GM18520 (cell line): ENCODE measurements around the gene ITGAX.
"Not testable (repeated sequence)": the region's sequence is repeated elsewhere in the genome, so short reads cannot be mapped to it uniquely, and the experiment has no call there.

Experiments
- ATAC-seq: cut with Tn5 transposase; IDR thresholded peaks from one replicate; pipeline ENCODE4 v1.9.1; 2021; ENCODE audit not compliant: unreplicated experiment

Gene ITGAX

DNA sequence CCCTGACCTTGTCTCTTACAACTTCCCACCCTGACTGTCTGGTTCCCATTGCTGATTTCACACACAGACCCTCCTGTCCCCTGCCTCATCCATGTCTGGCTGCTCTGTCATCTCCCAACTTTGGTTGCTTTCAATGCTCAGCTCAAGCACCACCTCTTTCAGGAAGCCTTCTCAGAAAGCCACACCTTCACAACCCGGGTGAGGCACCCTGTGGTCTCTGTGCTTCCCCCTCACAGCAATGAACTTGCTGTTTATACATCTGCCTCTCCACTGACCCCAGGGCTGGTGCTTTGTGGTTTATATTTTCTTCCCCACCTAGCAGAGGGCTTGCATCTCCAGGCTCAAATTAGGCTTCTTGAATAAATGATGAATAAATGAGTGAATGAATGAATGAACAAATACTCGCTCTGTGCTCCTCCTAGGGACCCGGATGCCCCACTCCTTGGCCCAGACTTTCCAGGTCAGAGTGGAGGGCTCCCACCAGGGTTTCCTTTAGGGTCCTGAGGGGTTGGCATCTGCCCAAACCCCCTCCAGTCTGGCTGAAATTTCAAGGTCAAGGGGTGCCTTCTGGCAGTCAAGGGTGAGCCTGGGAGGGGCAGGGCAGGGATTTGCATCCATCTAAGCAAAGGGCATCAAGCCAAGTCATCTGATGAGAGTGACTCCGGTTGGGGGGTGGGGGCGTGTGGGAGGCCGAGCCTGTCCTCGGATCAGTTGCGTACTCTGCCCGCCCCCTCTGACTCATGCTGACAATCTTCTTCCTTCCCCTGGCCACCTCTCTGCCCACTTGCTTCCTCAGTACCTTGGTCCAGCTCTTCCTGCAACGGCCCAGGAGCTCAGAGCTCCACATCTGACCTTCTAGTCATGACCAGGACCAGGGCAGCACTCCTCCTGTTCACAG lies at the start of gene ITGAX:
TSS of gene ITGAX (plus strand) at position 783 of the 898 bp plus-strand sequence. CDS start at position 862, 79 bp downstream.
- ATAC-seq, result peak; percentile 77

GRCh38 chr16:31305219-31305618 lies 49.8 kb upstream of the ITGAX start:
- ATAC-seq, result no peak

DNA sequence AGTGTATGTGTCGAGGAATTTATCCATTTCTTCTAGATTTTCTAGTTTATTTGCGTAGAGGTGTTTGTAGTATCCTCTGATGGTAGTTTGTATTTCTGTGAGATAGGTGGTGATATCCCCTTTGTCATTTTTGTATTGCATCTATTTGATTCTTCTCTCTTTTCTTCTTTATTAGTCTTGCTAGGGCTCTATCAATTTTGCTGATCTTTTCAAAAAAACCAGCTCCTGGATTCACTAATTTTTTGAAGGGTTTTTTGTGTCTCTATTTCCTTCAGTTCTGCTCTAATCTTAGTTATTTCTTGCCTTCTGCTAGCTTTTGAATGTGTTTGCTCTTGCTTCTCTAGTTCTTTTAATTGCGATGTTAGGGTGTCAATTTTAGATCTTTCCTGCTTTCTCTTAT lies 46.6 kb upstream of the ITGAX start:
- ATAC-seq, result not testable (repeated sequence)

- ATAC-seq, result no peak
These were observed 32.5 kb upstream of the ITGAX start for GRCh38 chr16:31322500-31322899.

GRCh38 chr16:31323959-31324629 lies 30.9 kb upstream of the ITGAX start:
- no peak for ATAC-seq

DNA sequence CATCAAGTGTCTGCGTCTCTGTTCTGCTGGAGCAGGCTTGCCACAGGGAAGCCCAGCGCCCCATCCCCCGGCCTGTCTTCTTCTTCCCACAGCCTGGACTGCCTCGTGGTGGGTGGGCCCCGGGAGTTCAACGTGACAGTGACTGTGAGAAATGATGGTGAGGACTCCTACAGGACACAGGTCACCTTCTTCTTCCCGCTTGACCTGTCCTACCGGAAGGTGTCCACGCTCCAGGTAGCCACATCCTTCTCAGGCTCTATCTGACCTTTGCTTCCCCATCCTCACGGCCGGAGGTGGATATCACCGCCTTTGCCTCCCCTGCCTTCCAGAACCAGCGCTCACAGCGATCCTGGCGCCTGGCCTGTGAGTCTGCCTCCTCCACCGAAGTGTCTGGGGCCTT lies 29.8 kb upstream of the ITGAX start:
- ATAC-seq, result no peak

DNA sequence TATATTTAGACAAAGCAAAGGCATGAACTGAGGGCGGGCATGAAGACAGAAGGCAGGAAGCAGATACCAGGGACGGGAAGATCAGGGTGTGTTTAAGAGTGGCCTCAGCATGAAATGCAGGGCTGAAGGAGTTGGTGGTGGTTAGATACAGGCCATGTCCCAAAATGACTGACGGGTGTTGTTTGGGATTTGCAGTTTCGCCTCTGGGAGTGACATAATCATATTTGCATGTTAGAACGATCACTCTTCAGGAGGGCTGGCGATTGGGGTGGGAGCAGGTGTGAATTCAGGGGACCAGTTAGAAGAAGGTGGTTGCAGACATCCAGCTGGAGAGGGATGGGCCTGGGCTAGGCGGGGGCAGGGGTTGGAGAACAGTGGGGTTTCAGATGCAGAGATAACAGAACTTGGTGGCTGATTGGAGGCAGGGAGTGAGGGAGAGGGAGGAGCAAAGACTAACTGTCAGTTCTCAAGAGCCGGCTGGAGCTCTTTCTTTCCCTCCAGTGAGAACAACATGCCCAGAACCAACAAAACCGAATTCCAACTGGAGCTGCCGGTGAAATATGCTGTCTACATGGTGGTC lies 27.2 kb upstream of the ITGAX start:
- no peak for ATAC-seq

DNA sequence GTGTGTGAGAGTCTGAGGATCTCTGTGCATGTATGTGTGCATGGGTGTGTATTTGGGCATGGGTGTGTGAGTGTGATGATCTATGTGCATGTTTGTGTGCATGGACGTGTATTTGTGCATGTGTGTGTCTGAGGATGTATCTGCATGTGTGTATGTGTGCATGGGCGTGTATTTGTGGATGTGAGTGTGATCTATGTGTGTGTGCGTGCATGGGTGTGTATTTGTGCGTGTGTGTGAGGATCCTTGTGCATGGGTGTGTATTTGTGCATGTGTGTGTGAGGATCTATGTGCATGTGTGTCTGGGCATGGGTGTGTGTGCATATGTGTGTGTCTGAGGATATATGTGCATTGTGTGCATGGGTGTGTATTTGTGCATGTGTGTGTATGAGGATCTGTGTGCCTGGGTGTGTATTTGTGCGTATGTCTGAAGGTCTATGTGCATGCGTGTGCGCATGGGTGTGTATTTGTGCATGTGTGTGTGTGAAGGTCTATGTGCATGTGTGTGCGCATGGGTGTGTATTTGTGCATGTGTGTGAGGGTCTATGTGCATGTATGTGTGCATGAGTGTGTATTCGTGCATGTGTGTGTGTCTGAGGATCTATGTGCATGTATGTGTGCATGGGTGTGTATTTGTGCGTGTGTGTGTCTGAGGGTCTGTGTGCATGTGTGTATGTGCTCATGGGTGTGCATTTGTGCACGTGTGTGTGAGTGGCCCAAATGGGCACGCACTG lies 26.5 kb upstream of the ITGAX start:
- ATAC-seq, result no peak

- ATAC-seq, result no peak
These were observed 25.1 kb upstream of the ITGAX start for GRCh38 chr16:31329671-31330552.

GRCh38 chr16:31330553-31330890 lies 24.5 kb upstream of the ITGAX start:
- ATAC-seq, result no peak

GRCh38 chr16:31331141-31331764 lies 23.7 kb upstream of the ITGAX start:
- no peak for ATAC-seq

GRCh38 chr16:31331807-31332301 lies 23.1 kb upstream of the ITGAX start:
- no peak for ATAC-seq

GRCh38 chr16:31332544-31332943 lies 22.4 kb upstream of the ITGAX start:
- ATAC-seq, result no peak

DNA sequence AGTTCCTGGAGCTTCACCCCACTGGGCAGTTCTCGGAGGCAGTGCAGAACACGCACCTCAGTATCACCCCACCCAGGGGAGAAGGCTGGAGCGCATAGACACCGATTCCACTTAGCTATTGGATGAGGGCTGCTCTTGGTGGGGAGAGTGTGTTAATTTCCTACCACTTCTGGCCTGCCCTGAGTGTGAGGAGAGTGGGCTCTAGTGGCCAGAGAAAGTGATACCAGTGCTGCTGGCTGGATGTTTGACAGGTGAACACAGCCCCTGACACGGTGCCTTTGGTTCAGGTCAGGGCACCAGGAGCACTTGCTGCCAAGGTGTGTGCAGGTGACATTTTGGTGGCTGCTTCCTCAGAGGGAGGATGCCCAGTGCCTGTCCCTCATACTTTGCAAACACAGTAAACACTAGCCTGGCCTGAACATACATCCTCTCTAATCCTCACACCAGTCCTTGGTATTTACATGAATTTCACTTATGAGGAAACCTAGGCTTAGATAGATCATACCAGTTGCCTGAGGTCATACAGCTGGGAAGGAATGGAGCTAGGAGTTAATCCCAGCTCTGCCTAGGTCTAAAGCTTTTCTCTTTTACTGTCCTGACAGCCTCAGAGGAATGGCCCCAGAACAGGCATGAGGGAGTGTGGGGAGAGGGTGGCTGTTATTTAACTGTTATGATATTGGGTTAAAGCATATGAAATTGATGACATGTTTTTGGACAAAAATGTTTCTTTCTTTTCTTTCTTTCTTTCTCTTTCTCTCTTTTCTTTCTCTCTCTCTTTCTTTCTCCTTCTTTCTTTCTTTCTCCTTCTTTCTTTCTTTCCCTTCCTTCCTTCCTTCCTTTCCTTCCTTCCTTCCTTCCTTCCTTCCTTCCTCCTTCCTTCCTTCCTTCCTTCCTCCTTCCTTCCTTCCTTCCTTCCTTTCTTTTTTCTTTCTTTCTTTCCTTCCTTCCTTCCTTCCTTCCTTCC lies 21.0 kb upstream of the ITGAX start:
- no peak for ATAC-seq

- no peak for ATAC-seq
These were observed 20.0 kb upstream of the ITGAX start for GRCh38 chr16:31334934-31335333.

- no peak for ATAC-seq
These were observed 19.5 kb upstream of the ITGAX start for GRCh38 chr16:31335431-31335830.

DNA sequence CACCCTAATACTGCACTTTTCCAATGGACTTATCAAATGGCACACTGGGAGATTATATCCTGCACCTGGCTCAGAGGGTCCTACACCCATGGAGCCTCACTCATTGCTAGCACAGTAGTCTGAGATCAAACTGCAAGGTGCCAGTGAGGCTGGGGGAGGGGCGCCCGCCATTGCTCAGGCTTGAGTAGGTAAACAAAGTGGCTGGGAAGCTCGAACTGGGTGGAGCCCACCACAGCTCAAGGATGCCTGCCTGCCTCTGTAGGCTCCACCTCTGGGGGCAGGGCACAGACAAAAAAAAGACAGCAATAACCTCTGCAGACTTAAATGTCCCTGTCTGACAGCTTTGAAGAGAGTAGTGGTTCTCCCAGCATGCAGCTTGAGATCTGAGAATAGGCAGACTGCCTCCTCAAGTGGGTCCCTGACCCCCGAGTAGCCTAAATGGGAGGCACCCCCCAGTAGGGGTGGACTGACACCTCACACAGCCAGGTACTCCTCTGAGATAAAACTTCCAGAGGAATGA lies 16.8 kb upstream of the ITGAX start:
- not testable (repeated sequence) for ATAC-seq

DNA sequence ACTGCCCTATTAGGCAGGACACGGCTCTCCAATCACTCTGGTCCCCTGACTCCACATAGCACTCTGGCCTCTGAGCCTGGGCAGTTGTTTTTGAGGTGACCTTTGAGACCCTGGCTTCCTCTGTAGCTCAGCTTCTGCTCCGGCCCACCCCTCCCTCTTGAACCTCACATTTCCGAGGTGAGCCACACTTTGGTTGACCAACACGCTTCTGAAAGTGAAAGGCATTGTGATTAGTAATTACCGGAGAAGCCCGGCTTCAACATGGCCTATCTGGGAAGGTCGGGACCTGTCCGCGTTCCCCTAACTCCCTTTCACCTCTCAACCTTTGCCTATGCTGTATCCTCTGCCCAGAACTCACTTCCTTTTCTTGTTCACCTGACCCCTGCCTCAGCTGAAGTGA lies 10.3 kb upstream of the ITGAX start:
- ATAC-seq, result peak; percentile 83
